IMR-90 (cell line): ENCODE measurements around the gene TIGD1. TPM values are rescaled to one million over a fixed set of nuclear protein-coding genes. Genes with fewer than 3 reads are reported as not detected.

Experiments used
- ATAC-seq: fragments of 200-7000 bp; cut with Tn5 transposase; 2 replicates; pipeline ENCODE4 v1.9.1; 2020; ENCODE audit warnings: low read depth, mild to moderate bottlenecking, moderate library complexity
- BruUV-seq: library from RNA; stranded (reverse); fragments of 400-500 nt; replicated peaks from 2 replicates; lab custom pipeline; 2021; lab: Mats Ljungman, UMichigan
- CTCF ChIA-PET: fragments of 300-600 bp; formaldehyde crosslinking; extraction: SDS; loops from one replicate; lab custom pipeline; 2021; ENCODE audit warnings: antibody characterized with exemption; lab: Yijun Ruan, JAX
- POLR2A ChIA-PET: fragments of 300-600 bp; sonication (Branson Sonifier 250); formaldehyde crosslinking; loops from one replicate; lab custom pipeline; 2022; ENCODE audit warnings: antibody characterized with exemption; ENCODE audit not compliant: unreplicated experiment; lab: Charles Lee
- DNase-seq: peaks from one replicate; pipeline ENCODE4 v3.0.0; 2013
- H2AFZ ChIP-seq: replicated peaks from 2 replicates; pipeline ENCODE3; 2013; ENCODE audit warnings: low read length, mild to moderate bottlenecking; ENCODE audit not compliant: poor library complexity
- H2AK5ac ChIP-seq: 2 replicates; pipeline ENCODE4 v1.6.1; 2013; ENCODE audit warnings: low read depth, low read length, inconsistent platforms
- H2AK9ac ChIP-seq: replicated peaks from 2 replicates; pipeline ENCODE3; 2013; ENCODE audit warnings: mild to moderate bottlenecking, low read depth, low read length, moderate library complexity; ENCODE audit not compliant: poor library complexity
- H2BK120ac ChIP-seq: 2 replicates; pipeline ENCODE4 v1.6.1; 2013; ENCODE audit warnings: low read depth, low read length, inconsistent platforms
- H2BK15ac ChIP-seq: 3 replicates; pipeline ENCODE4 v1.6.1; 2013; ENCODE audit warnings: low read depth, low read length, inconsistent platforms
- H2BK20ac ChIP-seq: 2 replicates; pipeline ENCODE4 v1.6.1; 2013; ENCODE audit warnings: low read depth, mild to moderate bottlenecking, inconsistent platforms, low read length, moderate library complexity
- H2BK5ac ChIP-seq: 2 replicates; pipeline ENCODE4 v1.6.1; 2013; ENCODE audit warnings: mild to moderate bottlenecking, low read depth, low read length, inconsistent platforms; ENCODE audit not compliant: poor library complexity, severe bottlenecking
- H3K14ac ChIP-seq: replicated peaks from 2 replicates; pipeline ENCODE4 v1.6.1; 2013; ENCODE audit warnings: low read depth, low read length, inconsistent platforms
- H3K18ac ChIP-seq: 2 replicates; pipeline ENCODE4 v1.6.1; 2013; ENCODE audit warnings: low read depth, low read length, control low read depth
- H3K23ac ChIP-seq: 2 replicates; pipeline ENCODE4 v1.6.1; 2013; ENCODE audit warnings: low read depth, low read length, inconsistent platforms
- H3K27ac ChIP-seq: 2 replicates; pipeline ENCODE4 v1.5.1; 2013; ENCODE audit warnings: mild to moderate bottlenecking, control low read depth, low read length; ENCODE audit not compliant: insufficient read depth
- H3K27me3 ChIP-seq: 2 replicates; pipeline ENCODE4 v1.6.1; 2013; ENCODE audit warnings: low read length; ENCODE audit not compliant: control insufficient read depth, insufficient read depth
- H3K36me3 ChIP-seq: 2 replicates; pipeline ENCODE4 v1.6.1; 2013; ENCODE audit warnings: low read length, mixed read lengths; ENCODE audit not compliant: control insufficient read depth, insufficient read depth
- H3K4ac ChIP-seq: 2 replicates; pipeline ENCODE4 v1.6.1; 2013; ENCODE audit warnings: low read depth, low read length, inconsistent platforms
- H3K4me1 ChIP-seq: 2 replicates; pipeline ENCODE4 v1.6.1; 2013; ENCODE audit warnings: low read length, mixed read lengths; ENCODE audit not compliant: control insufficient read depth, insufficient read depth
- H3K4me2 ChIP-seq: 2 replicates; pipeline ENCODE4 v1.6.1; 2013; ENCODE audit warnings: low read depth, mild to moderate bottlenecking, control low read depth, low read length, moderate library complexity
- H3K4me3 ChIP-seq: 2 replicates; pipeline ENCODE4 v1.5.1; 2013; ENCODE audit warnings: low read depth, mild to moderate bottlenecking, control low read depth, low read length, moderate library complexity; ENCODE audit not compliant: insufficient read depth
- H3K56ac ChIP-seq: 2 replicates; pipeline ENCODE4 v1.6.1; 2013; ENCODE audit warnings: low read length, inconsistent platforms; ENCODE audit not compliant: insufficient read depth; ENCODE audit errors: extremely low read depth
- H3K79me1 ChIP-seq, 2 experiments: 2 replicates each; pipeline ENCODE4 v1.6.1; 2013; ENCODE audit warnings: low read length in 2 of 2, inconsistent platforms in 1 of 2, low read depth in 1 of 2
- H3K9ac ChIP-seq: 2 replicates; pipeline ENCODE4 v1.6.1; 2013; ENCODE audit warnings: low read depth, low read length, control low read depth
- H3K9me1 ChIP-seq: 2 replicates; pipeline ENCODE4 v1.6.1; 2013; ENCODE audit warnings: low read length, inconsistent platforms; ENCODE audit not compliant: insufficient read depth
- H3K9me3 ChIP-seq: 2 replicates; pipeline ENCODE4 v1.6.1; 2013; ENCODE audit warnings: low read length; ENCODE audit not compliant: control insufficient read depth, insufficient read depth
- H4K20me1 ChIP-seq: 2 replicates; pipeline ENCODE4 v1.6.1; 2013; ENCODE audit warnings: low read length, inconsistent platforms; ENCODE audit not compliant: insufficient read depth
- H4K5ac ChIP-seq: 2 replicates; pipeline ENCODE4 v1.6.1; 2013; ENCODE audit warnings: mild to moderate bottlenecking, low read depth, low read length, control low read depth
- H4K8ac ChIP-seq, 2 experiments: 2 replicates each; pipeline ENCODE4 v1.6.1; 2013; ENCODE audit warnings: low read depth in 2 of 2, low read length in 2 of 2, control low read depth in 1 of 2, inconsistent platforms in 1 of 2
- H4K91ac ChIP-seq: 2 replicates; pipeline ENCODE4 v1.6.1; 2013; ENCODE audit warnings: low read depth, low read length, inconsistent platforms; ENCODE audit not compliant: insufficient read depth
- CHD1 ChIP-seq: IDR thresholded peaks from 2 replicates; pipeline ENCODE4 v1.6.1; 2012; ENCODE audit warnings: low read depth, low read length, improper control_type of control experiment
- MAZ ChIP-seq: IDR thresholded peaks from 2 replicates; pipeline ENCODE4 v1.6.1; 2012; ENCODE audit warnings: low read depth, mild to moderate bottlenecking, low read length, improper control_type of control experiment, moderate library complexity, borderline replicate concordance
- NFE2L2 ChIP-seq: fragments of 150-350 bp; IDR thresholded peaks from 2 replicates; pipeline ENCODE4 v1.6.1; 2016; ENCODE audit warnings: low read depth, mild to moderate bottlenecking, low read length
- POLR2A ChIP-seq: IDR thresholded peaks from 2 replicates; pipeline ENCODE4 v1.6.1; 2012; ENCODE audit warnings: mild to moderate bottlenecking, low read depth, low read length
- RAD21 ChIP-seq: IDR thresholded peaks from 2 replicates; pipeline ENCODE4 v1.6.1; 2012; ENCODE audit warnings: low read length, improper control_type of control experiment
- WGBS, 2 experiments: methylation state at CpG; one replicate each; pipeline versions ENCODE4 v1.1.5 to v1.1.7; 2013; ENCODE audit warnings: missing lambda C conversion rate in 2 of 2; ENCODE audit not compliant: insufficient read length in 1 of 2; ENCODE audit errors: extremely low coverage in 2 of 2; 5-methylcytosine and 5-hydroxymethylcytosine counted together
- dilution Hi-C: fragments of 300-500 bp; cut with HindIII; formaldehyde crosslinking; loops from one replicate; pipeline ENCODE4 v1.14.3; 2018; ENCODE audit warnings: low sequenced_read_pairs; ENCODE audit not compliant: unreplicated experiment
- in situ Hi-C: fragments of 300-500 bp; cut with MboI; formaldehyde crosslinking; loops from 3 replicates; pipeline ENCODE4 v1.14.3; 2019; ENCODE audit warnings: low sequenced_read_pairs, inconsistent platforms, mixed read lengths
- intact Hi-C: fragments of 100-400 bp; cut with micrococcal nuclease; formaldehyde crosslinking; loops from 2 replicates; pipeline ENCODE4 v1.10.0; 2022
- polyA plus RNA-seq, 3 experiments: library from polyadenylated mRNA; depleted of rRNA; stranded (reverse); fragments of >200 nt; gene quantifications; 2 replicates each; pipeline ENCODE4 v1.2.3, GENCODE V29; 2012; ENCODE audit warnings: low replicate concordance in 1 of 3
- total RNA-seq: library from RNA; depleted of rRNA; stranded (reverse); fragments of >200 nt; gene quantifications from 2 replicates; pipeline ENCODE4 v1.2.3, GENCODE V29; 2012
- TF ChIP-seq, protein P1 (sequence below): fragments of 150-350 bp; IDR thresholded peaks from 2 replicates; pipeline ENCODE4 v1.6.1; 2016; ENCODE audit warnings: low read depth, mild to moderate bottlenecking, low read length, moderate library complexity, borderline replicate concordance

Gene TIGD1
- total and polyA plus RNA-seq, 2 of the 4 experiments (the other 2 are of a cell fraction) = 2.7 to 2.9 TPM

GRCh38 chr2:232584238-232584637, 33.9 kb upstream of the TIGD1 start:
- H3K14ac ChIP-seq = no peak overlapping the region
- no peak overlapping the region for H2AK9ac ChIP-seq
- no peak overlapping the region for H3K23ac ChIP-seq
- H3K79me1 ChIP-seq = no peaks in the 10 kb centered on the region
- ATAC-seq (no peak), DNase-seq (no peak)
- ChIA-PET CTCF (no interaction called here), POLR2A (no interaction called here)
- no peak overlapping the region for H2BK120ac ChIP-seq
- in situ Hi-C loops = no loop called here
- H3K4me2 ChIP-seq = no peak overlapping the region
- peaks cover 6% of the 10 kb centered on the region; the same call in 1 of the 2 replicates for H3K9me1 ChIP-seq
- TF ChIP-seq POLR2A = no peak
- TF ChIP-seq NFE2L2 = no peak
- TF ChIP-seq RAD21 = no peak
- no peak for TF ChIP-seq CHD1
- TF ChIP-seq MAZ = no peak
- TF ChIP-seq, protein P1, sequence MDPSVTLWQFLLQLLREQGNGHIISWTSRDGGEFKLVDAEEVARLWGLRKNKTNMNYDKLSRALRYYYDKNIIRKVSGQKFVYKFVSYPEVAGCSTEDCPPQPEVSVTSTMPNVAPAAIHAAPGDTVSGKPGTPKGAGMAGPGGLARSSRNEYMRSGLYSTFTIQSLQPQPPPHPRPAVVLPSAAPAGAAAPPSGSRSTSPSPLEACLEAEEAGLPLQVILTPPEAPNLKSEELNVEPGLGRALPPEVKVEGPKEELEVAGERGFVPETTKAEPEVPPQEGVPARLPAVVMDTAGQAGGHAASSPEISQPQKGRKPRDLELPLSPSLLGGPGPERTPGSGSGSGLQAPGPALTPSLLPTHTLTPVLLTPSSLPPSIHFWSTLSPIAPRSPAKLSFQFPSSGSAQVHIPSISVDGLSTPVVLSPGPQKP = no peak
- H3K36me3 ChIP-seq = peaks cover 4% of the 10 kb centered on the region; the same call in 1 of the 2 replicates
- WGBS, 2 experiments = 92% methylated on average over 2 of the region's 6 CpGs; no CpG with 5 or more reads in 1 of the 2 experiments
- H3K9me3 ChIP-seq = no peaks in the 10 kb centered on the region
- no peak overlapping the region for H4K91ac ChIP-seq
- no peaks in the 10 kb centered on the region for H3K27me3 ChIP-seq
- no TSS peak for BruUV-seq
- no peak overlapping the region for H3K27ac ChIP-seq
- H2BK20ac ChIP-seq = no peak overlapping the region
- H2AFZ ChIP-seq = no peak overlapping the region
- peaks cover 3% of the 10 kb centered on the region for H3K4me1 ChIP-seq
- no peaks in the 10 kb centered on the region for H4K20me1 ChIP-seq
- no peak overlapping the region for H4K8ac ChIP-seq
- dilution Hi-C loops = no loop called here
- intact Hi-C loops = no loop called here
- H3K4me3 ChIP-seq = no peak overlapping the region
- no peak overlapping the region for H2AK5ac ChIP-seq
- no peak overlapping the region for H3K18ac ChIP-seq
- H3K9ac ChIP-seq = no peak overlapping the region
- H3K4ac ChIP-seq = no peak overlapping the region
- no peak overlapping the region for H4K5ac ChIP-seq
- no peak overlapping the region for H2BK5ac ChIP-seq
- no peak overlapping the region for H2BK15ac ChIP-seq
- H3K56ac ChIP-seq = no peak overlapping the region
